NCI-H774 (cell line): Measurements from ENCODE around the gene METTL25.

Source experiments
- DNase-seq: peaks from one replicate; lab custom pipeline; 2025; lab: John Stamatoyannopoulos, UW

METTL25 gene

GRCh38 chr12:82406651-82407050 is 48.3 kb downstream of the METTL25 start:
- DNase-seq, result no peak

- no peak for DNase-seq
Observed at GRCh38 chr12:82407481-82407880, 49.2 kb downstream of the METTL25 start.

- DNase-seq, result no peak
Observed at GRCh38 chr12:82408844-82409243, 50.5 kb downstream of the METTL25 start.

DNA sequence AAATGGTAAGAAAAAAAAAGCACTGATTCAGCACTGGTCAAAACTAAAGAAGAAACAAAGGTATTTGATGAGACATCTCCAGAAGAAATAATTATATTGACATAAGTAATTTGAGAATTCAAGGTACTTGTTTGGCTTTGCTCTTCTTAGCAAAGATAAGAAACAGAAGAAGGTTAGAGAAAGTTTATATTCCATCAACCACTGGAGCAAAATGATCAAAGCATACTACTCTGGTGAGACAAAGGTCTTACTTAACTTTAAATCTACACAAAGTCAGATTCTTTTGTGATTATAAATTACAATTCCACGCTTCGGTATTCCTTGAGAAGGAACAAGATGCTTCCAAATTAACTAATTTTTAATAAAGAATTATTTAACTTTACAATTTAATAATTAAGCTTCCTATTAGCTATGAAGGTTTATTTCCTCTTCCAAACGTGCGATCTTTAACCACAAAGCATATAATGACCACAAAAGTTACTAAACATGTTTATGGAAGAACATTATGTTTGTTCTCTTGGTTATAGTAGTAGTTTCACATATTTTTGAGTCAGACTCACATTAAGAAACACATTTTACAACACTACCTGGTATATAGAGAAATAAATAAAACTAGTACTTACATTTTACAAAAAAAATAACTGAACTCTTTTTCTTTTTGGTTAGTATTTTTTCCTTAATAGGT is 53.4 kb downstream of the METTL25 start:
- no peak for DNase-seq

- no peak for DNase-seq
Observed at GRCh38 chr12:82412246-82412645, 53.9 kb downstream of the METTL25 start.

GRCh38 chr12:82414044-82414443 is 55.7 kb downstream of the METTL25 start:
- DNase-seq, result no peak

DNA sequence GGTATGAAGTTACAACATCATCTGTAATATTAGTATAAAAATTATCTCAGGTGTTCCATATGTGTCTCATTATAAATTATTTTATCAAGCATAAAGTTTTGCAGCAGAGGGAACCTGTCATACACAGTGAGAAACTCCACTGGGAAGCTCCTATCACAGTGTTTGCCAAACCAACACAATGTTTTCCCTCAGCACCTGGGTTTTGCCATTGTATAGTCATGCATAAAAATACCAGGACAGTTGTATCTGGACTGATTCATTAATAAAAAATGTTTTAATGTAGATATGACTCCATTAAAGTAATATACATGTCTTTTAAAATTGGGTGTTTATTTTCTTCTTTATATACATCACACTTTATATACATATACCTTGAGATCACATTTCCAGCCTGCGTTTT is 56.6 kb downstream of the METTL25 start:
- DNase-seq, result no peak

DNA sequence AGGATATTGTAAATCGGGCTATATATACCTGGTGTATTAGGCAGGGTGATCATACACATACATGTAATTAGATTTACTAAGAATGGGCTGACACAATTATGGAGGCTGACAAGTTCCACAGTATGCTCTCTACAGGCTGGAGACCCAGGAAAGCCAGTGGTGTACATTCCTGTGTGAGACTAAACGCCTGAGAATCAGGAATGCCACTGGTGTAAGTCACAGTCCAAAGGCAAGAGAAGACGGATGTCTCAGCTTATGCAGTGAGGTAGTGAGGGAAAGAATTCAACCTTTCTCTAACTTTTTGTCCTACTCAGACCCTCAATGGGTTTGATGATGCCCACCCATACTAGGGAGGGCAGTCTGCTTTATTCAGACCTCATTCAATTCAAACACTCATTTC is 57.1 kb downstream of the METTL25 start:
- no peak for DNase-seq

DNA sequence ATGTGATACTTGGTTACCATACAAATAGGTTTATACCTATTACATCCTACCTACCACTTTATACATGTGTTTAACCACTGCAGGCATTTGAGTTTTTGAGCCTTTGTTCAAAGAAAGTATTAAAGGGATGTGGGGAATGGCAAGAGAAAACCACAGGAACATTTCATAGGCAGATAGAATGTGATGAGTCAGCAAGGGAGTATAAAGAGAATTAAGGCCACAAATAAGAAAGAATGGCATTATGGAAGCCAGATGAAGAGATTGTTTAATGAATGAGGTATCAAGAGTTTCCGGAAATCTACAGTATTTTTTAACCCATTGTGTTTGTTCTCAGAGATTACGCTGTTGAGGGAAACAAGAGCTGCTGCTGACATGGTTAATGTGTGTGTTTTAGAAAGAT is 66.9 kb downstream of the METTL25 start:
- DNase-seq, result no peak

DNA sequence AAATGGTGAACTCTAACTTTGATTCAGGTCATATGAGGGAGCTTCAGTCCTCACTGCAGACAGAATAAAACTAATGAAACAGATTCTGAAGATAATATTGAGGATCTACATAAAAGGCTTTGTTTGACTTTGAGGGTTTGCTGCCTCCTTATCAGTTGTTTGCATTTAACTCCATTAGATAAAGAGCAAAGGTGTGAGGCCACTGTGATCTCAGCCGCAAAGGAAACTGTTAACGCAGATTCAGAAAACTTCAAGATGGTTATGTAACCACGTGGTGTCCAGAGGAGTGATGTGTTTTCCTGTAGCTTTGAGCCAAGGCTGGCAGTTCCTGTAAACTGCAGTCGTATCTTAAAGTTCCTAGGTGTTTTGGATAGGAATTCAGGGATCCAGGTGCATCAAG is 67.8 kb downstream of the METTL25 start:
- no peak for DNase-seq

DNA sequence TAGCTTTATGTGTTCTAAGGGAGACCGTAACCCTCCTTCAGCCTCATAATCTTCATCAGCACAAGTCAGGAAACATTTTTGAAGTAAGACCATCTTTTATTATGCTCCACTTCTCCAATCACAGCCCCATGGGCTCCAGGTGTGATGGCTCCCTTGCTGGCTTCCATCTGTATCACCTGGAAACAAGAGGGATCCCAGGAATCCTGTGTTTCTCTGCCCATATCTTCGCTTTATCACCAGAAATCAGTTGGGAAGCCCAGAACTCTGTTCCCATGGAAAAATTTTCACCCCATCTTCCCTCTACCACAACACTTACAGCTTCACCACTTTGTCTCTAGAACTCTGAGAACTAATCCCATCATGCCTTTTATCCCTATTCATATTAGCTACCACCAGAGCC is 68.3 kb downstream of the METTL25 start:
- no peak for DNase-seq

GRCh38 chr12:82430541-82431145 is 72.3 kb downstream of the METTL25 start:
- DNase-seq, result no peak

GRCh38 chr12:82434392-82434911 is 76.1 kb downstream of the METTL25 start:
- no peak for DNase-seq

- no peak for DNase-seq
Observed at GRCh38 chr12:82436354-82436753, 78.0 kb downstream of the METTL25 start.

DNA sequence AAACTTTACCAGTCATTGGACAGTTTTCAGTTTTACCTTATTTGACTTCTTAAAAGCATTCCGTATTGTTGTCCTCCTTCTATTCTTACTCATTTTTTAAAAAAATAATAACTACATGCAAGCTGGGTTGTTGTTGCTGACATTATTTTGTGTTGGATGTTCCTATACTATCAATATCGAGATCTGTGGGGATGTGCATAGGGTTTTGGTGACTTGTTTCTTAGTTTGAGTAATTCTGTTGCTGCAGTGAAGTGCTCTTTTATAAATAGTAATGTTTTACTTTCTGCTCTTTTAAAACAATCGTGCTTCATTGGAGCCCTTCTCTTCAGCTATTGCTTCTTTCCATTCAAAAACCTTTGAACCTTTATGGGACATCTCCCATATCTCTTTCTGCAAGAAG is 79.4 kb downstream of the METTL25 start:
- DNase-seq, result no peak

GRCh38 chr12:82438356-82438755 is 80.0 kb downstream of the METTL25 start:
- DNase-seq, result no peak

DNA sequence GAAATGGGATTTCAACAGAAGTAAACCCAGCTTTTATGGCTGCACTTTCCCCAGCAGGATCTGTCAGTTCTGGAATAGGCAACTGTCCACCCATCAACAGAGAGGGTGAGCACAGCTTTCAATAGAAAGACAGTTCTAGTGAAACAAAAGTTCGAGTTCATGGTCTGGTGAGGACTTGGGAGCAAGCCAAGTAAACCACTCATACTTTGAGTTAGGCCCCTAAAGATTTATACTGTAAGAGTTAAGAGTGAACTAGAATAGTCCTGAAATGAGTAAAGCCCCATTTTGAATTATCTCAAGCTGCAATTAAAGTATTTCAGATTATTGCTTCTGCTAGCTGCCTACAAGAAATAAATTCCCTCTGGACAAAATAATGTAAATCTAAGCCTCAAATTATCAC is 82.6 kb downstream of the METTL25 start:
- DNase-seq, result no peak

DNA sequence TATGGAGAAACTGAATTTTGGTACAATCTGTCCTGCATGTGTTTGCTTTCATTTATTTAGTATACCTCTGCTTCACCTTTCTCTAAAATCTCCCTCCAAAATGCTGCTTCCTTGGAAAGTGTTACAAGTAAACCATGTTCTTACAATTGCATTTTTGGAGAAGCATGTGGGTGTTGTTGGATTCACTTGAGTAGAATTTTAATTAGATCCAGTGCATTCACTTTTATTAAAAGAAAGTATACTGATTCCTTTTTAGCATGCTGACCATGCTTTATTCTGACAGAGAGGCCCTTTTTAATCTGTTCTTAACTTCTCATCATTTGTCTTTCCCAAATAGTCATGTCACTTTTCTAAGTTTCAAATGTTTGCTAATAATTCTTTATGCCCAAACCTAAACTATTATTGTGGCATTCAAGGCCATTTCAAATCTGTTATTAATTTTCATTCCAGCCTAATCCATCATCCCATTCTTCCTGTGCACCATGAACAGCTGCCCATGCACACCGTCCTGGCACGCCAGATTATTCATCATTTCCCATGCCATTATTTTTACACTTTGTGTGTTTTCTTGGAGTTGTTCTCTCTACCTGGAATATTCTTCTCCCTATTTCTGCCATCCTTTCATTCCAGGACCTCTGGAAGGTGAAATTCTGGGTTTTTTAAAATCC is 90.7 kb downstream of the METTL25 start:
- no peak for DNase-seq

- DNase-seq, result no peak
Observed at GRCh38 chr12:82456633-82457032, 98.3 kb downstream of the METTL25 start.

DNA sequence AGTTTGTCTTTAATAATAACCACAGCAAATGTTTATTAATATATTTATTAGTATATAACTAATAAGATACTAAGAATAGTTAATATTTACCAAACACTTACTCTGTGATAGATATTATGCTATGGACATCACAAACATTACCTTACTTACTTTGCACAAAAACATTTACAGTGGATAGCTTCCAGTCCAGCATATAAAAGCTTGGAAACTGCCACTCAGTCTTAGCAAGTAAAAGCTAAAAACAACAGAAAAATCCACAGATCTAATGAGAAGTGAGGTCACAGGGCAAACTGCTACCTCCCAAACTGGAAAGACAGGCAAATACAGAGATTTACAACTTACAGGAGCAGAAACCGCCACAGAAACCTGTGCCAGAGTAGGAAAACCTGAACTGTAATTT is 99.8 kb downstream of the METTL25 start:
- DNase-seq, result no peak

GRCh38 chr12:82461393-82461792 is 103.1 kb downstream of the METTL25 start:
- no peak for DNase-seq

DNA sequence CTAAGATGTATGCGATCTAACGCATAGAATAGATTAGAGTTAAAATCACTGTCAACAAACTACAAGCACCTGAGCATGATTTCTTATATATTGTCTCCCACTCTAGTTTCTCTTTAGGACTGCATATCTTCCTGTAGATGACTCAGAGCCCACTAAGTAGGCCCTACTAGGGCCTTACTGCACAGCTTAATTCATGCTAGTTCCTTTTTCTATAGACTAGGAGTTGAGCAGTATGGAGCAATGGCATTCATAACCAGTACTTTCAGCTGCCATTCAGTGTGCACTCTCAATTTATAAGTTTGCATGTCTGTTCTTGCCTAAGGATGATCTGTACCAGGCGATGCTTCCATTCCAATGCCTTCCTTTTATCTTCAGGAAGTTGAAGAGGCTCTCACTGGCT is 103.5 kb downstream of the METTL25 start:
- DNase-seq, result no peak

DNA sequence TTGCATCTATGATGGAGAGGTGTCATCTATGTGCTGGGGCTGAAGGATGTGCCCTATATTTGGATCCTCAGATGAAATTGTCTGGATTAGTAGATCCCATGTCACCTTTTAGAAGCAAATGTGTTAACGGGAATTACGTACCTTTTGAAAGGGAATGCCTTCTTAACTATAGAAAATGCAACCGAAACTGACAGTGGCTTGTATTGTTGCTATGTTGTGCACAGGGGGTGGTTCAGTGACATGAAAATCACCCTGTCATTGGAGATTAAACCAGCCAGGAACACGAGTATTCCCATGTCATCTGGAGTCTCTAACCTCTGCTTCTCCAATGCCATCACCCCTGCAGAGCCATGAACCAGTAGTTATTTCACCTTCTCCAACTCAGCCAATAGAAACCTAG is 110.2 kb downstream of the METTL25 start:
- no peak for DNase-seq
